SJCRH30 (cell line): ENCODE data around the gene TCP11L2. TPM values are rescaled to one million over a fixed set of nuclear protein-coding genes. Genes with fewer than 3 reads are reported as not detected.
"Not testable (repeated sequence)": the region's sequence is repeated elsewhere in the genome, so short reads cannot be mapped to it uniquely, and the experiment has no call there.

Source experiments
- DNase-seq, 2 experiments: peaks; one replicate each; pipeline ENCODE4 v3.0.0-alpha.2; 2015 to 2020
- H3K27ac ChIP-seq: fragments of 250-450 bp; sonication (Bioruptor Pico); 2 replicates; pipeline ENCODE4 v1.5.1; 2020; ENCODE audit warnings: mild to moderate bottlenecking, moderate library complexity
- H3K27me3 ChIP-seq: fragments of 250-450 bp; sonication (Bioruptor Pico); 2 replicates; pipeline ENCODE4 v1.5.1; 2020; ENCODE audit warnings: mild to moderate bottlenecking, moderate library complexity
- H3K36me3 ChIP-seq: fragments of 250-450 bp; sonication (Bioruptor Pico); 2 replicates; pipeline ENCODE4 v1.5.1; 2020; ENCODE audit warnings: mild to moderate bottlenecking, moderate library complexity
- H3K4me1 ChIP-seq: fragments of 250-450 bp; sonication (Bioruptor Pico); 2 replicates; pipeline ENCODE4 v1.5.1; 2020; ENCODE audit warnings: mild to moderate bottlenecking, moderate library complexity
- H3K4me3 ChIP-seq: fragments of 250-450 bp; sonication (Bioruptor Pico); 2 replicates; pipeline ENCODE4 v1.5.1; 2020; ENCODE audit warnings: mild to moderate bottlenecking, moderate library complexity
- H3K9me3 ChIP-seq: fragments of 250-450 bp; sonication (Bioruptor Pico); replicated peaks from 2 replicates; pipeline ENCODE4 v1.5.1; 2020; ENCODE audit warnings: mild to moderate bottlenecking, moderate library complexity
- total RNA-seq: library from RNA; depleted of rRNA; stranded (reverse); fragments of >200 nt; shearing (Covaris generic); gene quantifications from 2 replicates; pipeline ENCODE4 v1.2.3, GENCODE V29; 2014

TCP11L2 gene
- total RNA-seq, 1 experiment from 2014 or later, result 0.30 TPM

DNA sequence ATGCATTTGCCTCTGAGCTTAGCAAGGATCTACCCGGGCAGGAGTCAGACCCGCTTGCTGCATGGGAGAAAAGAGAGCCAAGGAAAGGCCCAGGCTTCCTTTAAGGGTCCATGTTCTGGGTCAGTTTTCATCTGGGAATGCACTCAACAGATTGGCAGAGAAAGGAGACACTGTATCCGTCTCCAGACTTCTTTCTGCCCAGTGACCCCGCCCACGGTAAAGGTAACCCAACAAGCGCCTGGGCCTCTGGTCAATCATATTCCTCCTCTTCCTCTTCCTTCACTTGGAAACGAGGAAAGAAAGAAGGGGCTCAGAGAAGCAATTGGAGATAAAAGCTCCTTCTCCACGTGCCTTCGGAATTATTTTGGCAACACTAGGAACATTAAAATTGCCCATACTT, 27.1 kb upstream of the TCP11L2 start:
- Histone ChIP-seq H3K9me3 (no peaks in the 10 kb centered on the region), H3K27me3 (no peaks in the 10 kb centered on the region), H3K4me1 (peaks cover 13% of the 10 kb centered on the region; the same call in 1 of the 2 replicates), H3K27ac (no peak overlapping the region), H3K4me3 (no peak overlapping the region), H3K36me3 (no peaks in the 10 kb centered on the region)
- DNase-seq, result no peak

DNA sequence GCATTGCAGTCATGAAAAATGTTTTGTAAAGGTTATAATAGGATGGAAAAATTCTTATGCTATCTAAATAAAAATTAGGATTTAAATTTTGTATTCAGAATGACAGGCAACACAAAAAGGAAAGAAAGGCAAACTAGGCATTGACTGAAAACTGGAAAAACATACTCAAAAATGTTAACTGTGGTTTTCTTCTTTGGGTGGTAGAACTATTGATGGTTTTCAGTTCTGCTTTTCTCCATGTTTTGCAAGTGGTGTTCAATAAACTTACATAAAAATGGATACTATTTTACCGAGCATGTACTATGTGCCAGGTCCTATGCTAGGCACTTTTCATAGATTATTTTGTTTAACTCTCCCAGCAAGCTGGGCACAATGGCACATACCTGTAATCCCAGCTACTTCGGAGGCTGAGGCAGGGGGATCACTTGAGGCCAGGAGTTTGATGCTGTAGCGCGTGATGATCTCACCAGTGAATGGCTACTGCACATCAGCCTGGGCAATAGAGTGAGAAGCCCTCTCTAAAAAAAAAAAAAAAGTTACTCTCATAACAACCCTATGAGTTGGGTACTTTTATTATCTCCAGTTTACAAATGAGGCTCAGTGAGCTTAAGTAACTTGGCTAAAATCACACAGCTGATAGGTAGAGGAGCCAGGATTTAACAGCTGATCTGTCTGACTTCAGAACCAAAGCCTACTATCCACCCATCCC, 26.3 kb upstream of the TCP11L2 start:
- no peak for DNase-seq
- no peaks in the 10 kb centered on the region for H3K36me3 ChIP-seq
- H3K9me3 ChIP-seq, result no peaks in the 10 kb centered on the region
- H3K27me3 ChIP-seq, result no peaks in the 10 kb centered on the region
- H3K27ac ChIP-seq, result no peak overlapping the region
- peaks cover 7% of the 10 kb centered on the region; the same call in 1 of the 2 replicates for H3K4me1 ChIP-seq
- H3K4me3 ChIP-seq, result no peak overlapping the region

DNA sequence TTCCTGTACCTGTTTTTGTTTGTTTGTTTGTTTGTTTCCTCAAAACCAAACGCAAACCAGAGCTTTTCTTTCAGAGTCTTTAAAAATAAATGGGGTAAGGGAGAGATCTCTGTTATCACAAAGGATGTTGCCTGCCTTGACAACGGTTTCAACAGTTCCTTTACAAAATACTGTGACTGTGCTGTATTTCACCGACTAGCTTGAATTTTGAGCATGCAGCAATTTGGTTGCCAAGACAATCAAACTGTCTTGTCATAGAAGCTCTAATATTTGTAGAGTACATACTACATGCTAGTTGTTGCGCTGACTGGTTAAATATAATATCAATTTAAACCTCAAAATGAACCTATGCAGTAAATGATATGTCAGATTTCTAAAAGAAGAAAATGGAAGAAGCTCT, 22.4 kb upstream of the TCP11L2 start:
- Histone ChIP-seq H3K4me3 (no peak overlapping the region), H3K4me1 (no peaks in the 10 kb centered on the region), H3K36me3 (no peaks in the 10 kb centered on the region), H3K27ac (no peak overlapping the region), H3K27me3 (no peaks in the 10 kb centered on the region), H3K9me3 (peaks cover 3% of the 10 kb centered on the region; the same call in 1 of the 2 replicates)
- DNase-seq, result no peak

- H3K4me1 ChIP-seq, result no peaks in the 10 kb centered on the region
- no peak for DNase-seq
- H3K27ac ChIP-seq, result no peak overlapping the region
- H3K4me3 ChIP-seq, result no peak overlapping the region
- H3K9me3 ChIP-seq, result peaks cover 3% of the 10 kb centered on the region; the same call in 1 of the 2 replicates
- H3K36me3 ChIP-seq, result no peaks in the 10 kb centered on the region
- no peaks in the 10 kb centered on the region for H3K27me3 ChIP-seq
These were observed 21.3 kb upstream of the TCP11L2 start for GRCh38 chr12:106281056-106281782.

- no peak overlapping the region for H3K4me3 ChIP-seq
- H3K9me3 ChIP-seq, result peaks cover 3% of the 10 kb centered on the region; the same call in 1 of the 2 replicates
- no peaks in the 10 kb centered on the region for H3K36me3 ChIP-seq
- DNase-seq, result no peak
- no peaks in the 10 kb centered on the region for H3K27me3 ChIP-seq
- no peak overlapping the region for H3K27ac ChIP-seq
- no peaks in the 10 kb centered on the region for H3K4me1 ChIP-seq
These were observed 20.7 kb upstream of the TCP11L2 start for GRCh38 chr12:106281804-106282203.

DNA sequence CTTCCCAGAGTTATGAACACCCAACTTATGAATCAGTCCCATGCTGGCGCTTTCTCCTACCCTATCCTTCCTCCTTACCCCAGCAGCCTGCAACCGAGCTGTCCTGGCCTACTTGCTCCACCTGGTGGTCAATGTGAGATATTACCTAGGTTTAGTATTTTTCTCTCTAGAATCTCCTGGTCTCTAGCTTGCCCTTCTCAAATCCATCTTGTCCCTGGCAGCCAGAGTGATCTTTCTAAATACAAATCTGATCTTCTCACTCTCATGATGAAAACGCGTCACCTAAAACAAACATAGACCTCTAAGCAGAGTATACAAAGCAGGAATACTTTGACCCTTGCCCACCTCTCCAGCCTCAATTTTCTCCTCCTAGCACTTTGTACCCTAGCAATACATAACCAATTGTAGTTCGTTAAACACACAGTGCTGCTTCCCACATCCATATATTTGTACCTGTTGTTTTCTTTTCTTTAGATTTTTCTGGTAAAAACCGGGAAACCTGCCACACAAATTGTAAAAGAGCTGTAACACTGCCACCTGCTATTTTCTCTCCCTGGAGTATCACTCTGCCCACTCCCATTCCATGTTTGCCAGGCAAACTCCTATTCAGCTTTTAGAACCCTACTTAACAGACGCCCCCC, 20.0 kb upstream of the TCP11L2 start:
- no peaks in the 10 kb centered on the region for H3K27me3 ChIP-seq
- H3K27ac ChIP-seq, result no peak overlapping the region
- no peak overlapping the region for H3K4me3 ChIP-seq
- DNase-seq, result peak; percentile 36 to 77
- no peaks in the 10 kb centered on the region for H3K36me3 ChIP-seq
- peaks cover 3% of the 10 kb centered on the region; the same call in 1 of the 2 replicates for H3K9me3 ChIP-seq
- no peaks in the 10 kb centered on the region for H3K4me1 ChIP-seq

DNA sequence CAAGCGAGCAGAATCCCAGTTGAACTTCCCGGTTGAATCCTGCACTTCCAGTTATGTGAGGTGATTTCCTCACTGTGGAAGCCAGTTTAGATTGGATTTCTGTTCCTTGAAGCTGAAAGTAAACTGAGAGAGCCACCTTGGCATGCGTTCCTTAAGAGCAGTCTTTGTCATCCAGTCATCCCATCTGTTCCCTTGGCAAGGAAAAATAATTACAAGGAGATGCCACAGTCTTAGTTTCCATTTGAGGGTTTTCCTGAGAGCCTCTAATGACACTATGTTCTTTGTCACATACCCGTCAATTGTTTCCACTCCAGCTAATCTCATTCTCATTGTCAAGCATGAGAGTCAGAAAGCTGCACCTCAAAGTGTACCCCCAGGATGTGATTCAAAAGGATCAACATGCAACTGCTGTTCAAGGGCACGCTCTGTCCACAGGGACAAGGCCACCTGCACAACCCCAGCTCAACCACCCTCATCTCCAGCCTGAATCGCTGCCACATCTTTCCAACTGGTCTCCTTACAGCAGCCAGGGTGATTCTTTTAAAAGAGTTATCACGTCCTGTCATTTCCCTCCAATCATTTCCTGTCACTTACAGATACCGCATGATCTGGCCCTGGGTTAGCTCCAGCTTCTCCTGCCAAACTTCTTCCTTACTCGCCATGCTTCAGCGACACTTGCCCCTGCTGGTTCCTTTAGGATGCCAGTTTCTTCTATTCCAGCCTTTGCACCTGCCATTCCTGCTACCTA, 18.0 kb upstream of the TCP11L2 start:
- no peaks in the 10 kb centered on the region for H3K27me3 ChIP-seq
- no peaks in the 10 kb centered on the region for H3K36me3 ChIP-seq
- H3K9me3 ChIP-seq, result peaks cover 3% of the 10 kb centered on the region; the same call in 1 of the 2 replicates
- H3K4me3 ChIP-seq, result no peak overlapping the region
- no peak for DNase-seq
- no peaks in the 10 kb centered on the region for H3K4me1 ChIP-seq
- no peak overlapping the region for H3K27ac ChIP-seq

DNA sequence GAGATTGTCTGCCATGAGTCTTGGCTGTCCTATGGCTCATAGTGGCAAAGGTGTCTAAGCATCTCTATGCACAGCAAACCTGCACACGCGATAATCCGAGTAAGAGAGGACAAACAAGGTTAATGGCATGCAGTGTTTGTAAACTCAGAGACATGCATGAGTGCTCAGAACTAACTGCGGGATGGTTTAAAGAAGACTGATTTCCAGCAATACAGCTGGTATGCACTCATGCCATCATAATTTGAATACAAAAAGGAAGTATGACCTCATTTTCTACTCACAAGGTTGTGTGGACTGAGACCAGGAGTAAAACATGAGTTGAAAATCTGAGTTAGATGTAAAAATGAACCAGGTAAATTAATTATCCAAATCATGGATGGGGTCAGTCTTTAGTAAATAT, 16.6 kb upstream of the TCP11L2 start:
- DNase-seq, result no peak
- peaks cover 3% of the 10 kb centered on the region; the same call in 1 of the 2 replicates for H3K9me3 ChIP-seq

GRCh38 chr12:106286576-106287162, 15.9 kb upstream of the TCP11L2 start:
- not testable (repeated sequence) for H3K9me3 ChIP-seq, DNase-seq, H3K27ac ChIP-seq, H3K27me3 ChIP-seq, H3K4me3 ChIP-seq, H3K4me1 ChIP-seq, H3K36me3 ChIP-seq

More for the DNA sequence above, 16.6 kb upstream of the TCP11L2 start:
- Histone ChIP-seq H3K4me3 (no peak overlapping the region), H3K4me1 (no peaks in the 10 kb centered on the region), H3K36me3 (no peaks in the 10 kb centered on the region), H3K27ac (no peak overlapping the region), H3K27me3 (no peaks in the 10 kb centered on the region)

DNA sequence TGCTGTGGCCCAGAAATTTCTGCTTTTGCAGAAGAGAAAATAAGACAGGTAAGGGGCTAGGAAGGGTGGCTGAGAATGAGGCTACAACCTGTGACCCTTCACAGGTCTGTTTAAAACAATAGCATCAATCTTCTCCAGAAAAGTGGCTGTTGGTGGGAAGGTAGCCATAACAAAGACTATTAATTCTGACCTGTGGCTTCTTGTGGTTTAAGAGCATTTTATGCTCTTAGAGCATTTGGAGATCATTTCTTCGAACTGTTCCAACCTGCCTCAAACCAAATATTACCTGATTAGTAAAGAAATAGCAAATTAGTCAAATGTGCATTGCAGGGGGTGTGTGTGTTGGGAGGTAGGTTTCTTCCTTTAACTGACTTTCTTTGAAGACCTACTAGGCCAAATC, 15.2 kb upstream of the TCP11L2 start:
- H3K4me3 ChIP-seq, result no peak overlapping the region
- no peak for DNase-seq
- H3K9me3 ChIP-seq, result no peaks in the 10 kb centered on the region
- H3K27ac ChIP-seq, result no peak overlapping the region
- no peaks in the 10 kb centered on the region for H3K27me3 ChIP-seq
- H3K36me3 ChIP-seq, result no peaks in the 10 kb centered on the region
- no peaks in the 10 kb centered on the region for H3K4me1 ChIP-seq

DNA sequence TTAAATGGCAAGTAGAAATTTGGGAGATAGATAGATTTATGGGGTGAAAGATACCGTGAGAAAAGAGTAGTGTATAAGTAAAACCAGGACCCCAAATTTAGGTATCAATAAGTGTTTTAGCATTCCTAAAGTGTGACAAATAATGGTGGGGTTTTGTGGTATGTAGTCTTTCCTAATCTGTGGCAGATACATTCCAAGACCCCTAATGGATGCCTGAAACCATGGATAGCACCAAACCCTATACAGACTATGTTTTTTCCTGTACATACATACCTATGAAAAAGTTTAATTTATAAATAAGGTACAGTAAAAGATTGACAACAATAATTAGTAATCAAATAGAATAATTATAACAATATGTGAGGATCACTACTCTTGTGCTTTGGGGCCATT, 14.4 kb upstream of the TCP11L2 start:
- no peaks in the 10 kb centered on the region for H3K27me3 ChIP-seq
- no peak overlapping the region for H3K4me3 ChIP-seq
- no peaks in the 10 kb centered on the region for H3K4me1 ChIP-seq
- no peak for DNase-seq
- no peaks in the 10 kb centered on the region for H3K36me3 ChIP-seq
- H3K27ac ChIP-seq, result no peak overlapping the region
- H3K9me3 ChIP-seq, result no peaks in the 10 kb centered on the region

- no peak for DNase-seq
- Histone ChIP-seq H3K27me3 (no peaks in the 10 kb centered on the region), H3K27ac (no peak overlapping the region)
These were observed 13.9 kb upstream of the TCP11L2 start for GRCh38 chr12:106288494-106289195.

DNA sequence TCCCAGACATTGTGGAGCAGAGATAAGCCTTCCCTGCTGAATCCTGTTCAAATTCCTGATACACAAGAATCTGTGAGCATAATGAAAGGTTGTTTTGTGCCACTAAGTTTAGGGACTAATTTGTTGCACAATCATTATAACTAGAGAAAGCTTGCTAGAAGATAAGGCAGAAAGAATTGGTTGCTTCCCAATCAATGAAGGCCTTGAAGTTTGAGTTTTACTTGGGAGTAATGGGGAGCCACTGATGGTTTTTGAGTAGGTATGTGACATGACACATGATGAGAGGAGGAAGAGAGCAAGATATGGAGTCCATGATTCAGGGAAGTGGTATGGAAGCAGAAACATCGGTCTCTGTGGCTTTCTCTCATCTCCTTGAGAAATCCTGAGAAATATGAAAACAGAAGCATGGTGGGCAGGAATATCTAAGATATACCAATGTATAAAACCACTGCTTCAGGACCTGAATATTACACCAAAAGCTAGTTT, 13.3 kb upstream of the TCP11L2 start:
- Histone ChIP-seq H3K27me3 (no peaks in the 10 kb centered on the region), H3K9me3 (no peaks in the 10 kb centered on the region), H3K36me3 (no peaks in the 10 kb centered on the region), H3K27ac (no peak overlapping the region), H3K4me3 (no peak overlapping the region), H3K4me1 (no peaks in the 10 kb centered on the region)
- no peak for DNase-seq

More at GRCh38 chr12:106288494-106289195, 13.9 kb upstream of the TCP11L2 start:
- no peaks in the 10 kb centered on the region for H3K9me3 ChIP-seq
- no peak overlapping the region for H3K4me3 ChIP-seq
- H3K36me3 ChIP-seq, result no peaks in the 10 kb centered on the region
- H3K4me1 ChIP-seq, result no peaks in the 10 kb centered on the region

DNA sequence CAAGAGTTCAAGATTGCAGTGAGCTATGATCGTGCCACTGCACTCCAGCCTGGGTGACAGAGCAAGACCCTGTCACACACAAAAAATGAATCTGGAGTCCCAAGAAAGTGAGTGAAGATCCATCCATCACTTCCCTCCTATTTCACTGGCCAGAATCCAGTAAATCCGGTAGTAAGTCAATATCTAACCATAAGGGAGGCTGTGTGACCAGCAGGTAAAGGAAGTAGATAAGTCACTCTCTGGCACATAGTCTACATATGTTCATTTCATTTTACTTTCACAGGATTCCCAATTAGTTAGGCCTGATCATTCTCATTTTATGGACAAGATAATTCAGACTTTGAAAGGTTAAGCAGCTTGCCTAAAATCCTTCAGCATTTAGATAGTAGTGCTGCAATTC, 11.9 kb upstream of the TCP11L2 start:
- no peaks in the 10 kb centered on the region for H3K4me1 ChIP-seq
- H3K9me3 ChIP-seq, result no peaks in the 10 kb centered on the region
- no peak overlapping the region for H3K4me3 ChIP-seq
- H3K27me3 ChIP-seq, result no peaks in the 10 kb centered on the region
- DNase-seq, result no peak
- H3K36me3 ChIP-seq, result no peaks in the 10 kb centered on the region
- no peak overlapping the region for H3K27ac ChIP-seq
